T-cell (primary cell): ENCODE data around the gene WDR35. TPM values are rescaled to one million over a fixed set of nuclear protein-coding genes. Genes with fewer than 3 reads are reported as not detected.

Experiments used
- ATAC-seq, 4 experiments: fragments of 200-7000 bp in 3 of 4; fragments of 150-1000 bp in 1 of 4; cut with Tn5 transposase; replicated peaks in 1 of 4; 1 replicate in 3 of 4; 2 replicates in 1 of 4; pipeline ENCODE4 v1.10.0; 2021; ENCODE audit warnings: moderate library complexity in 3 of 4, mild to moderate bottlenecking in 2 of 4, moderate number of reproducible peaks in 1 of 4
- CTCF ChIA-PET, 2 donors: fragments of 300-600 bp; sonication (Branson Sonifier 250); formaldehyde crosslinking; loops; one replicate each; lab custom pipeline; 2022; ENCODE audit warnings: antibody characterized with exemption in 2 of 2; lab: Charles Lee
- POLR2A ChIA-PET, 2 donors: fragments of 300-600 bp; sonication (Branson Sonifier 250); formaldehyde crosslinking; loops; one replicate each; lab custom pipeline; 2022; ENCODE audit warnings: antibody characterized with exemption in 2 of 2; lab: Charles Lee
- DNase-seq, 35 experiments: peaks; one replicate each; pipeline versions ENCODE4 v3.0.0 to v3.0.0-alpha.2; 2013 to 2023
- H3K27ac ChIP-seq: one replicate; pipeline ENCODE4 v1.5.1; 2013; ENCODE audit warnings: low read length
- H3K27me3 ChIP-seq, 2 experiments: replicated peaks in 1 of 2; 1 replicate in 1 of 2; 2 replicates in 1 of 2; pipeline versions ENCODE4 v1.6.1 to v1.7.0; 2013; ENCODE audit warnings: low read length in 1 of 2, mixed read lengths in 1 of 2; ENCODE audit not compliant: control insufficient read depth in 2 of 2, insufficient read depth in 2 of 2; ENCODE audit errors: extremely low read depth in 1 of 2
- H3K36me3 ChIP-seq, 2 donors: 1 replicate in 1 of 2; 2 replicates in 1 of 2; pipeline versions ENCODE4 v1.6.1 to v1.7.0; 2013; ENCODE audit warnings: low read length in 1 of 2; ENCODE audit not compliant: control insufficient read depth in 2 of 2, insufficient read depth in 1 of 2; ENCODE audit errors: extremely low read depth in 1 of 2
- H3K4me1 ChIP-seq, 2 experiments: 1 replicate in 1 of 2; 2 replicates in 1 of 2; pipeline versions ENCODE4 v1.6.1 to v1.7.0; 2013; ENCODE audit warnings: low read length in 2 of 2, mixed read lengths in 1 of 2; ENCODE audit not compliant: insufficient read depth in 2 of 2, control insufficient read depth in 1 of 2; ENCODE audit errors: extremely low read depth in 1 of 2
- H3K4me3 ChIP-seq, 2 donors: 1 replicate in 1 of 2; 2 replicates in 1 of 2; pipeline versions ENCODE4 v1.5.1 to v1.7.0; 2013; ENCODE audit warnings: mild to moderate bottlenecking in 2 of 2, low read length in 1 of 2, moderate library complexity in 1 of 2; ENCODE audit not compliant: control insufficient read depth in 1 of 2; ENCODE audit errors: extremely low read depth in 1 of 2
- H3K9me3 ChIP-seq: 2 replicates; pipeline ENCODE4 v1.7.0; 2013
- H3K27ac Mint-ChIP-seq, 2 donors: one replicate each; pipeline ENCODE4 v1.8.0; 2020 to 2021; ENCODE audit warnings: mild to moderate bottlenecking in 2 of 2, mixed read lengths in 2 of 2
- H3K27me3 Mint-ChIP-seq, 2 donors: one replicate each; pipeline ENCODE4 v1.8.0; 2021 to 2022; ENCODE audit warnings: mixed read lengths in 2 of 2
- H3K36me3 Mint-ChIP-seq: one replicate; pipeline ENCODE4 v1.8.0; 2021; ENCODE audit warnings: mixed read lengths
- H3K4me1 Mint-ChIP-seq, 3 donors: one replicate each; pipeline ENCODE4 v1.8.0; 2020 to 2022; ENCODE audit warnings: mixed read lengths in 3 of 3, mild to moderate bottlenecking in 1 of 3
- H3K4me3 Mint-ChIP-seq, 3 donors: one replicate each; pipeline ENCODE4 v1.8.0; 2020 to 2022; ENCODE audit warnings: mild to moderate bottlenecking in 3 of 3, mixed read lengths in 3 of 3, moderate library complexity in 3 of 3
- H3K9me3 Mint-ChIP-seq, 3 donors: one replicate each; pipeline ENCODE4 v1.8.0; 2020 to 2022; ENCODE audit warnings: mixed read lengths in 3 of 3
- WGBS: methylation state at CpG from one replicate; pipeline ENCODE4 v1.1.5; 2013; ENCODE audit warnings: missing lambda C conversion rate; ENCODE audit not compliant: insufficient coverage; 5-methylcytosine and 5-hydroxymethylcytosine counted together
- total RNA-seq, 35 experiments: library from RNA in 6 of 35; stranded (reverse) in 6 of 35; fragments of 120-200 nt in 1 of 35; gene quantifications; one replicate each; pipeline versions ENCODE4 v1.2.1 to v1.2.4 and lab custom pipeline; 2013 to 2026

The WDR35 gene
- total RNA-seq, 5 donors from 2014 or later (not counting 1 experiment from before 2014, with no cell fraction given), result 3.7 to 5.7 (median 4.9) TPM

GRCh38 chr2:19870792-19871191, 119.1 kb downstream of the WDR35 start:
- no peaks in the 10 kb centered on the region for H3K9me3 ChIP-seq
- ChIA-PET POLR2A (no interaction called here), CTCF (no interaction called here)
- H3K4me1 ChIP-seq, result peaks cover 9 to 21% of the 10 kb centered on the region in 2 experiments
- WGBS, result 82% methylated on average over 3 of the region's 4 CpGs
- Mint-ChIP-seq H3K4me1 (peaks cover 34 to 38% (median 35%) of the 10 kb centered on the region in 3 donors), H3K27me3 (no peaks in the 10 kb centered on the region), H3K27ac (peak overlapping the region in 1 of 2 donors; percentile 96), H3K9me3 (no peaks in the 10 kb centered on the region), H3K4me3 (peak overlapping the region in 1 of 3 donors; percentile 92), H3K36me3 (peaks cover 23% of the 10 kb centered on the region)
- DNase-seq (no peak), ATAC-seq (no peak)
- no peak overlapping the region for H3K4me3 ChIP-seq
- peaks cover 2 to 21% of the 10 kb centered on the region in 2 donors for H3K36me3 ChIP-seq
- no peaks in the 10 kb centered on the region for H3K27me3 ChIP-seq
- no peak overlapping the region for H3K27ac ChIP-seq

GRCh38 chr2:19868701-19869580, 121.0 kb downstream of the WDR35 start:
- H3K4me3 Mint-ChIP-seq, result peak overlapping the region; percentile 92 to 97 (median 95)
- ChIA-PET POLR2A (no interaction called here), CTCF (interaction anchor here in 1 of 2 donors (0.5 to 0.9 kb wide), 3 partner anchors 29 to 732 kb away, joined by 3 to 6 read pairs (median 5); no protein-coding TSS in a partner anchor)
- H3K27me3 Mint-ChIP-seq, result no peaks in the 10 kb centered on the region
- peak; percentile 21 to 76 (median 58) for DNase-seq
- peak; percentile 95 to 97 (median 96) for ATAC-seq
- WGBS, result 23% methylated on average over 46 of the region's 52 CpGs
- H3K4me1 Mint-ChIP-seq, result peaks cover 34 to 38% (median 35%) of the 10 kb centered on the region in 3 donors
- Histone ChIP-seq H3K27ac (peak overlapping the region; percentile 65), H3K27me3 (peaks cover 0 to 11% of the 10 kb centered on the region in 2 experiments), H3K4me1 (peaks cover 9 to 21% of the 10 kb centered on the region in 2 experiments), H3K4me3 (peak overlapping the region; percentile 76 to 77), H3K9me3 (no peaks in the 10 kb centered on the region), H3K36me3 (peaks cover 2 to 8% of the 10 kb centered on the region in 2 donors)
- no peaks in the 10 kb centered on the region for H3K9me3 Mint-ChIP-seq
- peaks cover 15% of the 10 kb centered on the region for H3K36me3 Mint-ChIP-seq
- H3K27ac Mint-ChIP-seq, result peak overlapping the region; percentile 96

DNA sequence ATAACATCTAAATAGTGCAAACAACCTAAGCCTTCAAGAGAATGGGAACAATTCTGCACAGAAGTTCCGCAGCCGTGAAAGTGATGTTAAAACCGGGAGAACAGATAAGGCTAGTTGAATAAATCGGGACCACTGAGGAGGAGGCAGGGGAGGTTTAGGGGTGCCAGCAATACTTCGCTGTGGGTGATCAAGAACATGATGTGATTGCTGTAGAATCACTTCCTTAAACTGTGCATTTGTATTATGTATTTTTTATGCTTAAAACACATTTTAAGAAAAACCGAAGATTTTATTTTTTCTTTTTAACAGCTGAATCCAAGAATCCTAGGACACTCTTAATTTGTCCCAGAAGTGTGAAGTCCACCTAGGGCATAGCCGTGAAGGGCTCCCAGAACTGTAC, 121.7 kb downstream of the WDR35 start:
- 72% methylated on average over 4 of the region's 7 CpGs for WGBS
- Histone ChIP-seq H3K4me1 (peaks cover 9 to 27% of the 10 kb centered on the region in 2 experiments), H3K27me3 (peaks cover 0 to 15% of the 10 kb centered on the region in 2 experiments), H3K4me3 (peak overlapping the region; percentile 76 to 77), H3K9me3 (no peaks in the 10 kb centered on the region), H3K36me3 (peaks cover 2 to 5% of the 10 kb centered on the region in 2 donors), H3K27ac (peak overlapping the region; percentile 65)
- ChIA-PET POLR2A (no interaction called here), CTCF (interaction anchor here in 1 of 2 donors (0.6 to 0.9 kb wide), 2 partner anchors 29 to 731 kb away, joined by 3 to 6 read pairs; no protein-coding TSS in a partner anchor)
- ATAC-seq, result no peak
- Mint-ChIP-seq H3K4me3 (peak overlapping the region; percentile 92 to 97 (median 95)), H3K4me1 (peaks cover 34 to 38% (median 38%) of the 10 kb centered on the region in 3 donors), H3K27ac (peak overlapping the region; percentile 71 to 96), H3K9me3 (no peaks in the 10 kb centered on the region), H3K27me3 (no peaks in the 10 kb centered on the region), H3K36me3 (peaks cover 15% of the 10 kb centered on the region)
- no peak for DNase-seq

DNA sequence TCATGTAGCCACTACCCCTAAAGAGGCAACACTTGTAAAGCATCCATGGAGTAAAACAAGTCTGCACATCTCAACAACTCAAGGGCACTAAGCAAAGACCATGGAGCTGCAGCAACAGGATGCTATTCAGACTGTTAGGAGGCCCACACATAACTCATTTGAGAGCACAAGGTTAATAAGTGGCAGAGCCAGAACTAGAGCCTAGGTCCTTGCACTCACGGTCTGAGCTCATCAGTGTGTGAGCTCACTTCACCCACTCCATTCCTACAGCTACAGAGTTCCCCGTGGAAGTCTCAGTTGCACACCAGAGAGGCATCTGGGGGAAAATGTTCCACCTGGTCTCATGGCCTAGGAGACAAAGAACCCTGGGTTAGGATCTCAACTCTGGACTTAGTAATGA, 123.1 kb downstream of the WDR35 start:
- peaks cover 3% of the 10 kb centered on the region for H3K36me3 Mint-ChIP-seq
- WGBS, result 90% methylated on average over 2 of the region's 2 CpGs
- H3K4me3 Mint-ChIP-seq, result no peak overlapping the region
- no peaks in the 10 kb centered on the region for H3K9me3 ChIP-seq
- H3K27me3 ChIP-seq, result peaks cover 0 to 22% of the 10 kb centered on the region in 2 experiments
- no peak overlapping the region for H3K4me3 ChIP-seq
- DNase-seq, result no peak
- ChIA-PET CTCF (no interaction called here), POLR2A (interaction anchor here in 1 of 2 donors (0.7 kb wide), 1 partner anchor 1354 kb away, joined by 3 read pairs; no protein-coding TSS in a partner anchor)
- H3K4me1 Mint-ChIP-seq, result peaks cover 34 to 36% (median 35%) of the 10 kb centered on the region in 3 donors
- H3K27me3 Mint-ChIP-seq, result peaks cover 0 to 3% of the 10 kb centered on the region in 2 donors
- H3K36me3 ChIP-seq, result no peaks in the 10 kb centered on the region
- ATAC-seq, result no peak
- H3K27ac ChIP-seq, result no peak overlapping the region
- no peaks in the 10 kb centered on the region for H3K9me3 Mint-ChIP-seq
- H3K4me1 ChIP-seq, result peaks cover 9 to 29% of the 10 kb centered on the region in 2 experiments
- H3K27ac Mint-ChIP-seq, result no peak overlapping the region

GRCh38 chr2:19865151-19865550, 124.8 kb downstream of the WDR35 start:
- H3K27me3 Mint-ChIP-seq, result peaks cover 0 to 3% of the 10 kb centered on the region in 2 donors
- DNase-seq, result no peak
- Histone ChIP-seq H3K4me3 (no peak overlapping the region), H3K27ac (no peak overlapping the region), H3K36me3 (no peaks in the 10 kb centered on the region), H3K27me3 (peaks cover 0 to 26% of the 10 kb centered on the region in 2 experiments), H3K9me3 (no peaks in the 10 kb centered on the region), H3K4me1 (peaks cover 9 to 28% of the 10 kb centered on the region in 2 experiments)
- H3K27ac Mint-ChIP-seq, result no peak overlapping the region
- no CpG with 5 or more reads among the region's 2 CpGs for WGBS
- POLR2A ChIA-PET, result interaction anchor here in 1 of 2 donors (0.7 kb wide), 1 partner anchor 1305 kb away, joined by 3 read pairs; no protein-coding TSS in a partner anchor
- peaks cover 25 to 27% (median 26%) of the 10 kb centered on the region in 3 donors for H3K4me1 Mint-ChIP-seq
- H3K4me3 Mint-ChIP-seq, result no peak overlapping the region
- no peak for ATAC-seq
- no peaks in the 10 kb centered on the region for H3K9me3 Mint-ChIP-seq
- CTCF ChIA-PET, result interaction anchor here (0.6 to 5.2 kb wide), 3 partner anchors 12 to 1345 kb away, joined by 3 to 37 read pairs (median 6); no protein-coding TSS in a partner anchor
- H3K36me3 Mint-ChIP-seq, result no peaks in the 10 kb centered on the region

DNA sequence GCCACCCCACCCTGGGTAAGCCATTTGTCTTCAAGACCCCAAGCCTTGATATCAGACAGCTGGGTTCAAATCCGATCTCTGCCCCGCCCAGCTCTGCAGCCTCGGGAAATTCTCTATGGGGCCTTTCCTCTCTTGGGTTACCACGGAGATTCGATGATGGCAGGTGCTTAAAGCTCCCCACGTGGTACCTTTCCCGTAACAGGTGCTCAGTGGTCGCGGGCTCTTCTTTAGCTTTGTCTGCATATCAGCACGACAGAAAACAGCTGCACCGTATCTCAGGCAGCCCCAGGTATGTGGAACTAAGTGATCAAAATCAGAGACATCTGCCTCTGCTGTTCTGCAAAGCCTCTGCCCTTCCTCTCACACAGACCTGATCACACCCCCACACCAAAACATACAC, 125.5 kb downstream of the WDR35 start:
- peaks cover 18 to 19% (median 18%) of the 10 kb centered on the region in 3 donors for H3K4me1 Mint-ChIP-seq
- Histone ChIP-seq H3K9me3 (no peaks in the 10 kb centered on the region), H3K27me3 (peaks cover 0 to 28% of the 10 kb centered on the region in 2 experiments), H3K27ac (no peak overlapping the region), H3K36me3 (no peaks in the 10 kb centered on the region), H3K4me3 (no peak overlapping the region), H3K4me1 (peaks cover 6 to 20% of the 10 kb centered on the region in 2 experiments)
- no peak overlapping the region for H3K27ac Mint-ChIP-seq
- POLR2A ChIA-PET, result no interaction called here
- no peak for DNase-seq
- no peaks in the 10 kb centered on the region for H3K36me3 Mint-ChIP-seq
- no peak for ATAC-seq
- peaks cover 0 to 3% of the 10 kb centered on the region in 2 donors for H3K27me3 Mint-ChIP-seq
- CTCF ChIA-PET, result interaction anchor here (0.7 to 5.2 kb wide), 7 partner anchors 8 to 1344 kb away, joined by 3 to 37 read pairs (median 4); no protein-coding TSS in a partner anchor
- 65% methylated on average over 11 of the region's 11 CpGs for WGBS
- no peaks in the 10 kb centered on the region for H3K9me3 Mint-ChIP-seq
- peak overlapping the region in 1 of 3 donors; percentile 6 for H3K4me3 Mint-ChIP-seq
